ENCODE data around the gene DDX1.

The DDX1 gene

GRCh38 chr2:15626126-15626525 is 34.5 kb downstream of the DDX1 start:
- no peak for DNase-seq (ENCODE audit: insufficient read length, low spot score)
- FAIRE-seq, result no peak

- FAIRE-seq, result no peak
- DNase-seq (ENCODE audit: insufficient read length, low spot score), result no peak
These were observed 35.3 kb downstream of the DDX1 start for GRCh38 chr2:15626967-15627366.

GRCh38 chr2:15627817-15628684 is 36.4 kb downstream of the DDX1 start:
- DNase-seq (ENCODE audit: insufficient read length, low spot score), result no peak
- FAIRE-seq, result no peak

- DNase-seq (ENCODE audit: insufficient read length, low spot score) (no peak), FAIRE-seq (no peak)
These were observed 37.5 kb downstream of the DDX1 start for GRCh38 chr2:15628899-15629855.

- DNase-seq (ENCODE audit: insufficient read length, low spot score), result no peak
- FAIRE-seq, result no peak
These were observed 38.7 kb downstream of the DDX1 start for GRCh38 chr2:15630121-15630977.

GRCh38 chr2:15630978-15631719 is 39.5 kb downstream of the DDX1 start:
- no peak for DNase-seq (ENCODE audit: insufficient read length, low spot score)
- no peak for FAIRE-seq

- FAIRE-seq, result no peak
- no peak for DNase-seq (ENCODE audit: insufficient read length, low spot score)
These were observed 40.2 kb downstream of the DDX1 start for GRCh38 chr2:15631883-15632282.

- DNase-seq (ENCODE audit: insufficient read length, low spot score) (no peak), FAIRE-seq (no peak)
These were observed 41.6 kb downstream of the DDX1 start for GRCh38 chr2:15633043-15633970.

GRCh38 chr2:15633971-15634346 is 42.3 kb downstream of the DDX1 start:
- FAIRE-seq, result no peak
- DNase-seq (ENCODE audit: insufficient read length, low spot score), result no peak

GRCh38 chr2:15634846-15635490 is 43.3 kb downstream of the DDX1 start:
- DNase-seq (ENCODE audit: insufficient read length, low spot score), result no peak

GRCh38 chr2:15636972-15637785 is 45.5 kb downstream of the DDX1 start:
- DNase-seq (ENCODE audit: insufficient read length, low spot score), result peak; percentile 26
- peak; percentile 93 for FAIRE-seq

More at GRCh38 chr2:15634846-15635490, 43.3 kb downstream of the DDX1 start:
- no peak for FAIRE-seq

GRCh38 chr2:15638720-15639119 is 47.1 kb downstream of the DDX1 start:
- FAIRE-seq, result no peak
- DNase-seq (ENCODE audit: insufficient read length, low spot score), result no peak

GRCh38 chr2:15639323-15640251 is 47.9 kb downstream of the DDX1 start:
- DNase-seq (ENCODE audit: insufficient read length, low spot score) (no peak), FAIRE-seq (no peak)

- DNase-seq (ENCODE audit: insufficient read length, low spot score) (no peak), FAIRE-seq (no peak)
These were observed 48.6 kb downstream of the DDX1 start for GRCh38 chr2:15640261-15640711.

GRCh38 chr2:15640784-15641183 is 49.1 kb downstream of the DDX1 start:
- FAIRE-seq, result no peak
- no peak for DNase-seq (ENCODE audit: insufficient read length, low spot score)

GRCh38 chr2:15641530-15641982 is 49.9 kb downstream of the DDX1 start:
- DNase-seq (ENCODE audit: insufficient read length, low spot score) (no peak), FAIRE-seq (no peak)
